HG02852 (cell line): ENCODE data around the gene BDKRB1.

Experiments used
- ATAC-seq: cut with Tn5 transposase; IDR thresholded peaks from one replicate; pipeline ENCODE4 v1.9.1; 2021; ENCODE audit warnings: mild to moderate bottlenecking, moderate library complexity; ENCODE audit not compliant: unreplicated experiment

Gene BDKRB1

DNA sequence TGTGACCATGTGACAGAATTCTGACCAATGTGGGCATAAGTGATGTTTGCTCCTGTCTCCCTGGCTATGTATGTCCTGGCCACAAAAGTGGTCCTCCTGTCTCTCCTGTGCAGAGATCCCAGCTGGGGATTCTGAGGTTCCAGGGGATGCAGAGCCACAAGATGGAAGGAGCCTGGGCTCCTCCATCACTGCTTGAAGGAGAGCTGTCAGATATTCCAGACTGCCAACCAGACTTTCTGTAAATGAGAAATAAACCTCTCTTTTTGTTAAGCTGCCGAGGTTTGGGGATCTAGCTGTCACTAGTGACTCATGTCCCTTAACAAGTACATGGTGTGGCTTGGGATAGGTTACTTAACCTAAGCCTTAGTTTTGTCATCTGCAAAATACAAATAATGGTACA is 21.9 kb downstream of the BDKRB1 start:
- no peak for ATAC-seq

GRCh38 chr14:96279564-96279963 is 23.6 kb downstream of the BDKRB1 start:
- ATAC-seq: no peak

DNA sequence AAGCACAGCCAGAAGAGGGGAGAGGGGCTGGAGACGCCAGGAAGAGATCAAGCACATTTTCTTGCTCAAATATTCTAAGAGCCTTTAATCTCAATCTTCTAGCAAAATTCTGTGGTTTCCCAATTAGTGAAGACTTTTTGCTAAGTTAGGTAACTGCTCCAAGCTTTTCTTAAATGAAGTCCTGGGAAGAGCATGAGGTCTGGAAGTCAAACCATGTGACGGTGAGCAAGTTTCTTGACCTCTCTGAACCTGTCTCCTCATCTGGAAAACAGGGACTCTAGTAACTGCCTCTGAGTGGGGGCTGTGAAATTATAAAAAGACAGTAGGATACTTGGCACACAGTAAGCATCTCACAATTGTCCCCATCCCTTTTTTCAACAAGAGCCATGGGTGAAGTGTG is 24.1 kb downstream of the BDKRB1 start:
- ATAC-seq: no peak

DNA sequence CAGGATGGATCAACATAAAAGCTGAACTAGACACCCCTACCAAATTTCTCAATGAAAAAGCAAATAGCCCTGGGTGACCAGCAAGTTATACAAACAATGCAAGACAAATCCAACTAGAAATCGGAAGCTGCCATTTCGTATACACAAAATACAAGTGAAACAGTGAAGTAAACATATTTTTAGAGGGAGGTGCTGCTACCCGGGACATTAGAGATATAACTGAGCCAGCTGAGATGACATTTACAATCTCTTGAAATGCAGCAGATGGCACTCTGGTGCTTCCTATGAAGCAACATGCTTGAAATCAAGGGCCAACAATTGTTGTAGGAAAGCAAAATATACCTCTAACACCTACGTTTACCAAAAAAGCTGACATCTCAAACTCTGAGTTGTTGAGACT is 25.5 kb downstream of the BDKRB1 start:
- no peak for ATAC-seq

- no peak for ATAC-seq
Observed at GRCh38 chr14:96284008-96284407, 28.0 kb downstream of the BDKRB1 start.

DNA sequence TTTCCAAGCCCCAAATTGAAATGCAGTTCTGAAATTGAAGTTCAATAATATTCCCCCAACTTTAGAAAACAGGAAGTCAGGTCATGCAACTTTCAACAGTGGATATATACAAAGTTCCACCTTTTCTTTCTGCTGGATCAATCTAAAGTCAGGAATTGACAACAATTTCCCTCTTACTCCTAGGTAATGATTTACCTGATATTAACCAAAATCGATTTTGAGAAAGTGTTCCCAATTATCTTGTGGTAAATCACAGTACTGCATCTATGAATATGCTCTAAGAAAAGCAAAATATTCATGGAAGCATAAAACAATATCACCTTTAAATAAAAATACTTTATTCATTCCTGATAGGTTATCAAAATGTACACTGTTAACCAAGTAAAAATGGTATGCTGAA is 28.4 kb downstream of the BDKRB1 start:
- no peak for ATAC-seq

GRCh38 chr14:96285667-96286066 is 29.7 kb downstream of the BDKRB1 start:
- no peak for ATAC-seq

GRCh38 chr14:96286251-96286650 is 30.2 kb downstream of the BDKRB1 start:
- no peak for ATAC-seq

- ATAC-seq: no peak
Observed at GRCh38 chr14:96287856-96288255, 31.8 kb downstream of the BDKRB1 start.

GRCh38 chr14:96294246-96294645 is 38.2 kb downstream of the BDKRB1 start:
- ATAC-seq: no peak

GRCh38 chr14:96297000-96297399 is 41.0 kb downstream of the BDKRB1 start:
- no peak for ATAC-seq

DNA sequence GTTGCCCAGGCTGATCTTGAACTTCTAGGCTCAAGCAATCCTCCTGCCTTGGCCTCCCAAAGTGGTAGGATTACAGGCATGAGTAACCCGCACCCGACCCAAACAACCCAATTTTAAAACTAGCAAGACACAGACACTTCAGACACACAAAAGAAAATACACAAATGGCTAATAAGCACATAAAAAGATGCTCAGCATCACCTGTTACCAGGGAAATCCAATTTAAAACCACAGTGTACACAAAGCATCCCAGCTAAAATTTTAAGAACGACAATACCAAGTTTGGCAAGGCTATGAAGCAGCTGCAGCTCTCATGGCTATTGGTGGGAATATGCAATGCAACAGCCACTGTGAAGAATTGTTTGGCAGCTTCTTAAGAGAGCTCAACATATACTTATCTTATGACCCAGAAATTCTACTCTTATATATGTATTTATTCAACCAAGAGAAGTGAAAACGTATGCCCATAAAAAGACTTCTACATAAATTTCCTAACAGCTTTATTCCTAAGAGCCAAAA is 42.0 kb downstream of the BDKRB1 start:
- ATAC-seq: no peak

DNA sequence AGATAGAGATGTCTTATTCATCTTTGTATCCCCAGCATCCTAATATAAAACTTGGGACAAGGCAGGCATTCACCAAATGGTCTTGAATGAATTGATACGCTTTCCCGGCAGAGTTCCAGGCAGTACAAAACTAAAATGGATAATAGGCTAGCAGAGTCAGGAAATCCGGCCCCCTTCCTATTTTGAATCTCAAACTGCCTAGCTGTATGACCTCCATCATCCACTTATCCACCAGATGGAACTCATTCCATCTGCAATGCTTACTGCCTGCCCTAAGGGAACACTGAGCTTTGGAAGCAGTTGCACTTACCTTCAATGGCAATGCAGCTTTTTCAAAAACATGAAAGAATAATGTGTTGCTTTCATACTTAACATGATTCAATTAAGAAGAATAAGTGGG is 43.4 kb downstream of the BDKRB1 start:
- ATAC-seq: no peak

GRCh38 chr14:96303981-96304380 is 48.0 kb downstream of the BDKRB1 start:
- no peak for ATAC-seq

DNA sequence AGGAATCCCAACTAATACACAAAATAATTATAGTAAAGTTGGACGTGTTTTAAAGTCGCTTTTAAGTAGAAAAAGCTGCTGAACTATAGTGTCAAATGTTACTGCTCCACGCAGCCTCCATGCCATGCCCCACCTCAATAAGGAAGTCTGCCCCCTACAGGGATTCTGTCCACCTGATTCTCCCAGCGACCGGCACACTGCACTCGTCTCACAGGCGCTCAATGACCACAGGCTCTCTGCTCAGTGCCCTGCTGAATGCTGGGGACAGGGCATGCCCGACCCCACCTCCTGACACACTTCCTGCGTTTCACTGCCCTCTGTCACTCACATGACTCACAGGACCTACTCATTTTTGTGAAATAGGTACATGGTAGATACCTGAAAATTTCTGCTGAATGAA is 48.9 kb downstream of the BDKRB1 start:
- no peak for ATAC-seq

GRCh38 chr14:96307434-96307833 is 51.4 kb downstream of the BDKRB1 start:
- ATAC-seq: no peak

DNA sequence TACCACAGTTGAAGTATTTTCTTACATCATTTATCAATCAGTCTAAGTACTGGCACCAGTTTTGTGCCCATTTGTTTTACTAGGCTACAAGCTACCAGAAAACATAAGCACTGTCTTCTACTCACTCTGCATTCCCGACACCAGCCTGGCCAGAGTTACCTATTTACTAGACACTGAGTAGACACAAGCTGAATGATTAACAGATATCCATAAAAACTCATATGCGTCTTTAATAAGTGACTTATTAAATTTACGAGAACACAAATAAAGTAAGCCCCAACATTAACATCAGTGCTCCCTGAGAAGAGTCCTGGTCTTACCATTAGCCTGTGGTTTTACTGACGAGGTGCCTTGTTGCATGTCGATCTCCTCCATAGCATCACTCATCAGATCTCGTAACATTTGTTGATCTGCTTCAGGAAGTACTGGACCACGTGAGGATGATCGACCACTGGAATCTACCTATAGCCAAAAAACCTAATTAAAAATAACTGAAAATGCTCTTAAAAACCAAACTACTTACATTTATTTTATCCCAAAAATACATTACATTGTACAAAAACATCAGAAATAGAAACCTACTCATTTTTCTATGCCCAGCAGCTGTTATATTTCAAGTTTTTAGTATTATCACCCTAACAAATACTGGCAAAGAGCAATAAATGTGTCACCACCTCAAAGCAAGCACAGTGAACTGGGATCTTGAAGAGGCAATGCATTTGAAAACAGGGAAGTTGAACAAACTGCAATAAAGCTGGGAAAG is 53.3 kb downstream of the BDKRB1 start:
- ATAC-seq: no peak

- no peak for ATAC-seq
Observed at GRCh38 chr14:96309896-96310330, 53.9 kb downstream of the BDKRB1 start.

DNA sequence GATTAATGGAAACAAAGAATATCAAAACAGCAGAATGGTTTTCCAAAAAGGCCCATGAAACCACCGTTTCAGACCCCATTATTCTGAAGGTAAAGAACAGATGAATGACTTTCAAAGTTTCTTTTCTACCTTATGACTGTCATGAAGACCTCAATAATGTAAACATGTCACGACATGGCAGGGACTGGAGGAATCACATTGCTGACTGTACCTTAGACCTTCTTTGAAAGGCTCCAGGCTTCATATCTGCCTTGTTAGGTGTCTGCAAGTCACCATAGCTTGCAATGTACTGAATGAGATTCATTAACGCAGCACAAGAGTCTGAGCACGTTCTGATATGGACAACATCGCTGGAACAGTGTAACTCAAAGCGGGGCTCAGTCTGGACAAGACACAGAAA is 54.9 kb downstream of the BDKRB1 start:
- no peak for ATAC-seq
